HEK293 (cell line): ENCODE measurements around the gene C2CD2.

Experiments
- CTCF ChIA-PET: fragments of 350-600 bp; formaldehyde crosslinking; extraction: SDS; loops from one replicate; lab custom pipeline; 2021; ENCODE audit warnings: antibody characterized with exemption; lab: Yijun Ruan, JAX
- POLR2A ChIA-PET: fragments of 300-600 bp; formaldehyde crosslinking; extraction: SDS; loops from one replicate; lab custom pipeline; 2020; ENCODE audit warnings: antibody characterized with exemption, inconsistent platforms; lab: Yijun Ruan, JAX
- H3K27ac ChIP-seq: fragments of 200-500 bp; sonication (Bioruptor generic); 2 replicates; pipeline ENCODE4 v1.5.1; 2014; ENCODE audit warnings: low read depth, low read length, control low read depth, inconsistent platforms; ENCODE audit errors: extremely low read depth
- H3K36me3 ChIP-seq, 2 experiments: fragments of 200-500 bp in 1 of 2; sonication (Bioruptor generic) in 1 of 2; 1 replicate in 1 of 2; 2 replicates in 1 of 2; pipeline ENCODE4 v1.5.1; 2014 to 2017; ENCODE audit warnings: inconsistent platforms in 2 of 2, low read length in 2 of 2; ENCODE audit not compliant: control insufficient read depth in 2 of 2, insufficient read depth in 1 of 2
- H3K4me1 ChIP-seq: fragments of 200-500 bp; sonication (Bioruptor generic); 2 replicates; pipeline ENCODE4 v1.5.1; 2014; ENCODE audit warnings: mild to moderate bottlenecking, low read length, inconsistent platforms; ENCODE audit not compliant: control insufficient read depth, insufficient read depth
- H3K4me3 ChIP-seq: 2 replicates; pipeline ENCODE4 v1.5.1; 2011; ENCODE audit warnings: low read depth, mild to moderate bottlenecking, control low read depth, low read length, moderate library complexity
- H3K9me3 ChIP-seq: fragments of 200-500 bp; sonication (Bioruptor generic); 2 replicates; pipeline ENCODE4 v1.5.1; 2014; ENCODE audit warnings: low read depth, low read length, inconsistent platforms; ENCODE audit not compliant: control insufficient read depth, insufficient read depth
- GFI1B ChIP-seq: fragments of 450-650 bp; formaldehyde crosslinking; IDR thresholded peaks from 2 replicates; pipeline ENCODE4 v1.5.1; 2016; ENCODE audit warnings: missing biosample characterization, missing genetic modification characterization
- KLF8 ChIP-seq: fragments of 450-650 bp; formaldehyde crosslinking; IDR thresholded peaks from 2 replicates; pipeline ENCODE4 v1.5.1; 2016; ENCODE audit warnings: missing biosample characterization, missing genetic modification characterization
- SETDB1 ChIP-seq: IDR thresholded peaks from one replicate; pipeline ENCODE4 v1.6.1; 2017; ENCODE audit warnings: mild to moderate bottlenecking, low read length, moderate library complexity, mixed read lengths; ENCODE audit not compliant: insufficient read length
- ZFHX2 ChIP-seq: fragments of 450-650 bp; formaldehyde crosslinking; conservative IDR thresholded peaks from 2 replicates; pipeline ENCODE4 v1.5.1; 2016; ENCODE audit warnings: missing biosample characterization, missing genetic modification characterization
- ZFP41 ChIP-seq: fragments of 450-650 bp; formaldehyde crosslinking; IDR thresholded peaks from 2 replicates; pipeline ENCODE4 v1.5.1; 2016; ENCODE audit warnings: missing biosample characterization, missing genetic modification characterization, borderline replicate concordance
- ZNF19 ChIP-seq: fragments of 450-650 bp; formaldehyde crosslinking; IDR thresholded peaks from 2 replicates; pipeline ENCODE4; 2016; ENCODE audit warnings: missing biosample characterization, missing genetic modification characterization, low read depth
- ZNF211 ChIP-seq: fragments of 450-650 bp; formaldehyde crosslinking; IDR thresholded peaks from 2 replicates; pipeline ENCODE4 v1.5.1; 2016; ENCODE audit warnings: low read depth, missing biosample characterization, missing genetic modification characterization
- ZNF23 ChIP-seq: fragments of 450-650 bp; formaldehyde crosslinking; IDR thresholded peaks from 2 replicates; pipeline ENCODE4 v1.5.1; 2016; ENCODE audit warnings: missing biosample characterization, missing genetic modification characterization, borderline replicate concordance
- ZNF239 ChIP-seq: fragments of 450-650 bp; formaldehyde crosslinking; IDR thresholded peaks from 2 replicates; pipeline ENCODE4 v1.5.1; 2016; ENCODE audit warnings: missing biosample characterization, missing genetic modification characterization
- ZNF324 ChIP-seq: fragments of 450-650 bp; formaldehyde crosslinking; IDR thresholded peaks from 2 replicates; pipeline ENCODE4 v1.5.1; 2016; ENCODE audit warnings: missing biosample characterization, missing genetic modification characterization
- ZNF416 ChIP-seq: fragments of 450-650 bp; formaldehyde crosslinking; IDR thresholded peaks from 2 replicates; pipeline ENCODE4 v1.5.1; 2016; ENCODE audit warnings: missing biosample characterization, missing genetic modification characterization
- ZNF48 ChIP-seq: fragments of 450-650 bp; formaldehyde crosslinking; IDR thresholded peaks from 2 replicates; pipeline ENCODE4 v1.5.1; 2016; ENCODE audit warnings: missing biosample characterization, missing genetic modification characterization
- ZNF510 ChIP-seq: fragments of 450-650 bp; formaldehyde crosslinking; IDR thresholded peaks from 2 replicates; pipeline ENCODE4 v1.5.1; 2018; ENCODE audit warnings: mild to moderate bottlenecking, missing genetic modification characterization, missing biosample characterization; ENCODE audit not compliant: insufficient replicate concordance
- ZNF571 ChIP-seq: fragments of 450-650 bp; formaldehyde crosslinking; IDR thresholded peaks from 2 replicates; pipeline ENCODE4 v1.5.0; 2017; ENCODE audit warnings: missing biosample characterization, missing genetic modification characterization
- TF ChIP-seq, protein P1 (sequence below): fragments of 450-650 bp; formaldehyde crosslinking; IDR thresholded peaks from 2 replicates; pipeline ENCODE4 v1.5.1; 2016; ENCODE audit warnings: missing biosample characterization, missing genetic modification characterization
- TF ChIP-seq, protein P2 (sequence below): fragments of 450-650 bp; formaldehyde crosslinking; IDR thresholded peaks from 2 replicates; pipeline ENCODE4 v1.5.1; 2017; ENCODE audit warnings: missing biosample characterization, missing genetic modification characterization
- TF ChIP-seq, protein P3 (sequence below): fragments of 450-650 bp; formaldehyde crosslinking; IDR thresholded peaks from 2 replicates; pipeline ENCODE4 v1.5.1; 2016; ENCODE audit warnings: missing biosample characterization, missing genetic modification characterization
- TF ChIP-seq, protein P4 (sequence below): fragments of 450-650 bp; formaldehyde crosslinking; IDR thresholded peaks from 2 replicates; pipeline ENCODE4 v1.5.1; 2016; ENCODE audit warnings: missing biosample characterization, missing genetic modification characterization
- TF ChIP-seq, protein P5 (sequence below): fragments of 450-650 bp; formaldehyde crosslinking; IDR thresholded peaks from 2 replicates; pipeline ENCODE4 v1.5.0; 2017; ENCODE audit warnings: missing biosample characterization, missing genetic modification characterization, borderline replicate concordance

Gene C2CD2

DNA sequence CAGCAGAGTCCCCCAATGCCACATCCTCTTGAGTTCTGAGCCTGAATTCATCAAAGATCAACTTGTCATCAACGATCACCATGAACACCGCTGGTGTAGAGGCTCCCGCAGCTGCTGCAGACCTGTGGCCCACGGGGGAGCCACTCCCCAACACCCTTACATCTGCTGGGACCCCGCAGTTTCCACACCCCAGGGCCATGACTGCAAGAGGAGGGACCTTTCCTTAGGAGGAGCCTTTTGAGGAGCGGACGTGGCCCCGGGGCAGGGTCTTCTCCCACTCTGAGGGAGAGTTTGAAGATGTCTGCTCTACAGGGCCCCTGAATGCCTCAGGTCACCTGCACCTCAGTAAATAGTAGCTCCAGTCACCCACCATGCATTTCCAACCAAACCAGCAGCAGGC, 77.4 kb downstream of the C2CD2 start (continued):
- TF ChIP-seq, protein P1, sequence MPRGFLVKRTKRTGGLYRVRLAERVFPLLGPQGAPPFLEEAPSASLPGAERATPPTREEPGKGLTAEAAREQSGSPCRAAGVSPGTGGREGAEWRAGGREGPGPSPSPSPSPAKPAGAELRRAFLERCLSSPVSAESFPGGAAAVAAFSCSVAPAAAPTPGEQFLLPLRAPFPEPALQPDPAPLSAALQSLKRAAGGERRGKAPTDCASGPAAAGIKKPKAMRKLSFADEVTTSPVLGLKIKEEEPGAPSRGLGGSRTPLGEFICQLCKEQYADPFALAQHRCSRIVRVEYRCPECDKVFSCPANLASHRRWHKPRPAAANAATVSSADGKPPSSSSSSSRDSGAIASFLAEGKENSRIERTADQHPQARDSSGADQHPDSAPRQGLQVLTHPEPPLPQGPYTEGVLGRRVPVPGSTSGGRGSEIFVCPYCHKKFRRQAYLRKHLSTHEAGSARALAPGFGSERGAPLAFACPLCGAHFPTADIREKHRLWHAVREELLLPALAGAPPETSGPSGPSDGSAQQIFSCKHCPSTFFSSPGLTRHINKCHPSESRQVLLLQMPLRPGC (tag by site-specific recombination), result no peak
- no peak for TF ChIP-seq ZNF416 (tag by site-specific recombination)

DNA sequence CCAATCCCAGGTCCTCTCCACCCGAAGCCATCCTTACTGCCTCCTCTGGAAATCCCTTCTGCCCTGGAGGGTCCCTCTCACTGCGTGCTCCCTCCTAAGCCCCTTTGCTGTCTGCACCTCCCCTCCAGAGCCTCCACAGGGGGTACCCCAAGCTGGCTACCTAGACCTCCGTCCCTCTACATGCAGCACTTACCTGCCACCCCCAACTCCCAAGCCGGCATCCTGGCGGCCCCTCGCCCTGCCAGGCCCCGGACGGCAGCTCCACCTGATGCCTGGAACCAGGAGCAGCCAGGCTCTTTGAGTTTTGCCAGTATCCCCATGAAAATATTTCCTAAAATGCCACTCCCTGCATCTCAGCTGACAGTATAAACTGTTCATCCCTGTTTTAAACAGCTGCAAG, 78.7 kb downstream of the C2CD2 start:
- CTCF ChIA-PET, result interaction anchor here (1.0 kb wide), 1 partner anchor 263 kb away, joined by 3 read pairs; no protein-coding TSS in a partner anchor
- Histone ChIP-seq H3K4me3 (no peak overlapping the region), H3K36me3 (no peaks in the 10 kb centered on the region; a peak in 1 of 3 replicates), H3K4me1 (no peaks in the 10 kb centered on the region), H3K9me3 (no peaks in the 10 kb centered on the region), H3K27ac (no peak overlapping the region)
- TF ChIP-seq SETDB1 (no peak), ZNF211 (tag by site-specific recombination) (no peak), ZNF23 (tag by site-specific recombination) (no peak), ZNF324 (no peak)
- TF ChIP-seq, protein P2, sequence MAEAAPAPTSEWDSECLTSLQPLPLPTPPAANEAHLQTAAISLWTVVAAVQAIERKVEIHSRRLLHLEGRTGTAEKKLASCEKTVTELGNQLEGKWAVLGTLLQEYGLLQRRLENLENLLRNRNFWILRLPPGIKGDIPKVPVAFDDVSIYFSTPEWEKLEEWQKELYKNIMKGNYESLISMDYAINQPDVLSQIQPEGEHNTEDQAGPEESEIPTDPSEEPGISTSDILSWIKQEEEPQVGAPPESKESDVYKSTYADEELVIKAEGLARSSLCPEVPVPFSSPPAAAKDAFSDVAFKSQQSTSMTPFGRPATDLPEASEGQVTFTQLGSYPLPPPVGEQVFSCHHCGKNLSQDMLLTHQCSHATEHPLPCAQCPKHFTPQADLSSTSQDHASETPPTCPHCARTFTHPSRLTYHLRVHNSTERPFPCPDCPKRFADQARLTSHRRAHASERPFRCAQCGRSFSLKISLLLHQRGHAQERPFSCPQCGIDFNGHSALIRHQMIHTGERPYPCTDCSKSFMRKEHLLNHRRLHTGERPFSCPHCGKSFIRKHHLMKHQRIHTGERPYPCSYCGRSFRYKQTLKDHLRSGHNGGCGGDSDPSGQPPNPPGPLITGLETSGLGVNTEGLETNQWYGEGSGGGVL (tag by site-specific recombination), result no peak
- POLR2A ChIA-PET, result interaction anchor here (0.6 kb wide), 1 partner anchor 15 kb away, joined by 3 read pairs; no protein-coding TSS in a partner anchor

DNA sequence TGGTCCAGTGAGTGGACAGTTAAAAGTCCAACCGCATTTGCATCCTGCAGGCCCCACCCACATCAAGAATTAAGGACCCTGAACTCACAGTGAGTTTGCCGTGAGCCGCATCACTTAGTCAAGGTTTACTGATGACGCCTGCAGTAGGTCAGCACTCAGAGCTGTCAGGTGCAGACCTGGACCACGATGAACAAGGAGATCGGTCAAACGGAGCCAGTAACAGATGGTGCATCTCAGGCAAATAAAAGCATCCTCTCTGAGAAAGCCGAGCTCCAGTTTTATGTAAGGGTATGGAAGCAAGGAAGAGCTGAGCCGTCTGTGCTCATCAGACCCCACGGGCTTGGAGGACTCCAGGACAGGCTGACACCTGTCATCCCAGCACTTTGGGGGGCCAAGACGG, 79.2 kb downstream of the C2CD2 start:
- CTCF ChIA-PET, result no interaction called here
- no peak overlapping the region for H3K27ac ChIP-seq

DNA sequence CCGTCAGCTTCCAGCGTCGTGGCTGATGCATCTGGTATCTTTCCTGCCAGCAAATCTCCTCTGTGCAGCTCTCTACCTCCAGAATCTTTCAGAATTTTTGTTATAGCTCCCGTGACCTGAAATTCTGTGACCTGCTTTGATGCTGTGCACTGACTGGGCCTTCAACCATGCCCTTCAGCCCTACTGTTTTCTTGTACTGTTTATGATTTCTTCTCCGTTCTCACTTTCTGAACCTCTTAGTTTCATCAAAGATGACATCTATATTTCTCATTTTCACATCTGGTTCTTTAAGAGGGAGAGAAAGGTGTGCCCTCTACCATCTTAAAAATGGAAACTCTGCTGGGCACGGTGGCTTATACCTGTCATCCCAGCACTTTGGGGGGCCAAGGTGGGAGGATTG, 80.4 kb downstream of the C2CD2 start:
- Histone ChIP-seq H3K36me3 (no peaks in the 10 kb centered on the region; a peak in 1 of 3 replicates), H3K27ac (no peak overlapping the region), H3K9me3 (no peaks in the 10 kb centered on the region), H3K4me1 (no peaks in the 10 kb centered on the region), H3K4me3 (no peak overlapping the region)
- ChIA-PET CTCF (interaction anchor here (0.6 to 0.7 kb wide), 2 partner anchors 57 to 600 kb away, joined by 3 read pairs; no protein-coding TSS in a partner anchor), POLR2A (no interaction called here)
- TF ChIP-seq ZNF19 (no peak), ZNF571 (no peak), KLF8 (tag by site-specific recombination) (no peak), ZNF48 (tag by site-specific recombination) (no peak), GFI1B (tag by site-specific recombination) (no peak), ZFP41 (tag by site-specific recombination) (no peak), ZFHX2 (tag by site-specific recombination) (no peak)
- TF ChIP-seq, protein P3, sequence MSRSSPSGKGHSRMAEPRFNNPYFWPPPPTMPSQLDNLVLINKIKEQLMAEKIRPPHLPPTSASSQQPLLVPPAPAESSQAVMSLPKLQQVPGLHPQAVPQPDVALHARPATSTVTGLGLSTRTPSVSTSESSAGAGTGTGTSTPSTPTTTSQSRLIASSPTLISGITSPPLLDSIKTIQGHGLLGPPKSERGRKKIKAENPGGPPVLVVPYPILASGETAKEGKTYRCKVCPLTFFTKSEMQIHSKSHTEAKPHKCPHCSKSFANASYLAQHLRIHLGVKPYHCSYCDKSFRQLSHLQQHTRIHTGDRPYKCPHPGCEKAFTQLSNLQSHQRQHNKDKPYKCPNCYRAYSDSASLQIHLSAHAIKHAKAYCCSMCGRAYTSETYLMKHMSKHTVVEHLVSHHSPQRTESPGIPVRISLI (tag by site-specific recombination), result no peak
- TF ChIP-seq, protein P4, sequence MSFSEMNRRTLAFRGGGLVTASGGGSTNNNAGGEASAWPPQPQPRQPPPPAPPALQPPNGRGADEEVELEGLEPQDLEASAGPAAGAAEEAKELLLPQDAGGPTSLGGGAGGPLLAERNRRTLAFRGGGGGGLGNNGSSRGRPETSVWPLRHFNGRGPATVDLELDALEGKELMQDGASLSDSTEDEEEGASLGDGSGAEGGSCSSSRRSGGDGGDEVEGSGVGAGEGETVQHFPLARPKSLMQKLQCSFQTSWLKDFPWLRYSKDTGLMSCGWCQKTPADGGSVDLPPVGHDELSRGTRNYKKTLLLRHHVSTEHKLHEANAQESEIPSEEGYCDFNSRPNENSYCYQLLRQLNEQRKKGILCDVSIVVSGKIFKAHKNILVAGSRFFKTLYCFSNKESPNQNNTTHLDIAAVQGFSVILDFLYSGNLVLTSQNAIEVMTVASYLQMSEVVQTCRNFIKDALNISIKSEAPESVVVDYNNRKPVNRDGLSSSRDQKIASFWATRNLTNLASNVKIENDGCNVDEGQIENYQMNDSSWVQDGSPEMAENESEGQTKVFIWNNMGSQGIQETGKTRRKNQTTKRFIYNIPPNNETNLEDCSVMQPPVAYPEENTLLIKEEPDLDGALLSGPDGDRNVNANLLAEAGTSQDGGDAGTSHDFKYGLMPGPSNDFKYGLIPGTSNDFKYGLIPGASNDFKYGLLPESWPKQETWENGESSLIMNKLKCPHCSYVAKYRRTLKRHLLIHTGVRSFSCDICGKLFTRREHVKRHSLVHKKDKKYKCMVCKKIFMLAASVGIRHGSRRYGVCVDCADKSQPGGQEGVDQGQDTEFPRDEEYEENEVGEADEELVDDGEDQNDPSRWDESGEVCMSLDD, result no peak

More for the DNA sequence above, 79.2 kb downstream of the C2CD2 start:
- Histone ChIP-seq H3K4me3 (no peak overlapping the region), H3K4me1 (no peaks in the 10 kb centered on the region), H3K36me3 (no peaks in the 10 kb centered on the region; a peak in 1 of 3 replicates), H3K9me3 (no peaks in the 10 kb centered on the region)
- TF ChIP-seq ZNF239 (tag by site-specific recombination) (no peak), SETDB1 (no peak), ZNF510 (tag by site-specific recombination) (no peak)
- TF ChIP-seq, protein P5, sequence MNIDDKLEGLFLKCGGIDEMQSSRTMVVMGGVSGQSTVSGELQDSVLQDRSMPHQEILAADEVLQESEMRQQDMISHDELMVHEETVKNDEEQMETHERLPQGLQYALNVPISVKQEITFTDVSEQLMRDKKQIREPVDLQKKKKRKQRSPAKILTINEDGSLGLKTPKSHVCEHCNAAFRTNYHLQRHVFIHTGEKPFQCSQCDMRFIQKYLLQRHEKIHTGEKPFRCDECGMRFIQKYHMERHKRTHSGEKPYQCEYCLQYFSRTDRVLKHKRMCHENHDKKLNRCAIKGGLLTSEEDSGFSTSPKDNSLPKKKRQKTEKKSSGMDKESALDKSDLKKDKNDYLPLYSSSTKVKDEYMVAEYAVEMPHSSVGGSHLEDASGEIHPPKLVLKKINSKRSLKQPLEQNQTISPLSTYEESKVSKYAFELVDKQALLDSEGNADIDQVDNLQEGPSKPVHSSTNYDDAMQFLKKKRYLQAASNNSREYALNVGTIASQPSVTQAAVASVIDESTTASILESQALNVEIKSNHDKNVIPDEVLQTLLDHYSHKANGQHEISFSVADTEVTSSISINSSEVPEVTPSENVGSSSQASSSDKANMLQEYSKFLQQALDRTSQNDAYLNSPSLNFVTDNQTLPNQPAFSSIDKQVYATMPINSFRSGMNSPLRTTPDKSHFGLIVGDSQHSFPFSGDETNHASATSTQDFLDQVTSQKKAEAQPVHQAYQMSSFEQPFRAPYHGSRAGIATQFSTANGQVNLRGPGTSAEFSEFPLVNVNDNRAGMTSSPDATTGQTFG (tag by site-specific recombination), result no peak
- POLR2A ChIA-PET, result no interaction called here
